LNCaP clone FGC (cell line): ENCODE results near the gene SPTBN2.
"Not testable (repeated sequence)": the region's sequence is repeated elsewhere in the genome, so short reads cannot be mapped to it uniquely, and the experiment has no call there.

Source experiments
- DNase-seq: peaks from one replicate; pipeline ENCODE4 v3.0.0-alpha.2; 2011; ENCODE audit warnings: low read depth
- H3K4me3 ChIP-seq: 2 replicates; pipeline ENCODE4 v1.5.1; 2011; ENCODE audit warnings: mild to moderate bottlenecking, low read depth, low read length, control low read depth
- CTCF ChIP-seq: IDR thresholded peaks from 2 replicates; pipeline ENCODE4 v1.5.1; 2012; ENCODE audit warnings: mild to moderate bottlenecking; ENCODE audit not compliant: control insufficient read depth, insufficient read depth; ENCODE audit errors: extremely low read depth

SPTBN2 gene

GRCh38 chr11:66651016-66651415, 78.0 kb downstream of the SPTBN2 start:
- DNase-seq, result no peak
- no peak overlapping the region for H3K4me3 ChIP-seq
- TF ChIP-seq CTCF, result no peak

- H3K4me3 ChIP-seq, result no peak overlapping the region
- DNase-seq, result no peak
- TF ChIP-seq CTCF, result no peak
Observed at GRCh38 chr11:66649903-66650302, 79.1 kb downstream of the SPTBN2 start.

GRCh38 chr11:66646828-66647227, 82.2 kb downstream of the SPTBN2 start:
- no peak overlapping the region for H3K4me3 ChIP-seq
- no peak for DNase-seq
- TF ChIP-seq CTCF, result no peak

- no peak for DNase-seq
- H3K4me3 ChIP-seq, result no peak overlapping the region
- TF ChIP-seq CTCF, result no peak
Observed at GRCh38 chr11:66643745-66644437, 85.1 kb downstream of the SPTBN2 start.

GRCh38 chr11:66641834-66642233, 87.2 kb downstream of the SPTBN2 start:
- DNase-seq, result no peak
- TF ChIP-seq CTCF, result no peak
- 0 out of 2 replicates have a peak overlapping the region, but pooled peaks have one; percentile 0 for H3K4me3 ChIP-seq

- H3K4me3 ChIP-seq, result peak overlapping the region; percentile 89
- DNase-seq, result not testable (repeated sequence)
Observed at GRCh38 chr11:66639814-66640340, 89.1 kb downstream of the SPTBN2 start.

- no peak for DNase-seq
- peak overlapping the region; percentile 89 for H3K4me3 ChIP-seq
- TF ChIP-seq CTCF, result no peak
Observed at GRCh38 chr11:66639066-66639813, 89.8 kb downstream of the SPTBN2 start.
